Activated T-cell treated with anti-CD3 and anti-CD28 coated beads for 1 hour (primary cell): ENCODE data around the gene CCDC179.

Source experiments
- DNase-seq: peaks from one replicate; pipeline ENCODE4 v3.0.0-alpha.2; 2020; ENCODE audit warnings: low read depth

Gene CCDC179

GRCh38 chr11:22807855-22808570, 52.3 kb downstream of the CCDC179 start:
- DNase-seq, result no peak

GRCh38 chr11:22807391-22807790, 52.9 kb downstream of the CCDC179 start:
- no peak for DNase-seq

GRCh38 chr11:22802861-22803260, 57.4 kb downstream of the CCDC179 start:
- no peak for DNase-seq

GRCh38 chr11:22800482-22800881, 59.8 kb downstream of the CCDC179 start:
- no peak for DNase-seq

- no peak for DNase-seq
Measured at GRCh38 chr11:22798901-22799300, 61.4 kb downstream of the CCDC179 start.

- DNase-seq, result no peak
Measured at GRCh38 chr11:22797047-22797446, 63.2 kb downstream of the CCDC179 start.
